Activated CD4-positive, alpha-beta T cell treated with anti-CD3 and anti-CD28 coated beads, Interleukin-10, Interleukin-2, amounts not matched to agents 100 ng/mL and 50 ng/mL, durations not matched to agents 16 hours and 8 hours (primary cell): ENCODE measurements around the gene COPE.
"Not testable (repeated sequence)": the region's sequence is repeated elsewhere in the genome, so short reads cannot be mapped to it uniquely, and the experiment has no call there.

Experiments used
- DNase-seq: peaks from one replicate; pipeline ENCODE4 v3.0.0-alpha.2; 2020

Gene COPE

GRCh38 chr19:18919086-18919899 is at the start of gene COPE, which contains the start of gene DDX49:
TSS of gene COPE (minus strand) at chr19:18919387. CDS start at chr19:18919348, 39 bp downstream.
TSS of gene DDX49 (plus strand) at chr19:18919715. CDS start at chr19:18919742, 27 bp downstream.
- DNase-seq = peak; percentile 99

GRCh38 chr19:18967358-18968146 is 48.4 kb upstream of the COPE start:
- DNase-seq = no peak

GRCh38 chr19:18966307-18966706 is 47.1 kb upstream of the COPE start:
- no peak for DNase-seq

- DNase-seq = no peak
These were observed 44.9 kb upstream of the COPE start for GRCh38 chr19:18964121-18964520.

DNA sequence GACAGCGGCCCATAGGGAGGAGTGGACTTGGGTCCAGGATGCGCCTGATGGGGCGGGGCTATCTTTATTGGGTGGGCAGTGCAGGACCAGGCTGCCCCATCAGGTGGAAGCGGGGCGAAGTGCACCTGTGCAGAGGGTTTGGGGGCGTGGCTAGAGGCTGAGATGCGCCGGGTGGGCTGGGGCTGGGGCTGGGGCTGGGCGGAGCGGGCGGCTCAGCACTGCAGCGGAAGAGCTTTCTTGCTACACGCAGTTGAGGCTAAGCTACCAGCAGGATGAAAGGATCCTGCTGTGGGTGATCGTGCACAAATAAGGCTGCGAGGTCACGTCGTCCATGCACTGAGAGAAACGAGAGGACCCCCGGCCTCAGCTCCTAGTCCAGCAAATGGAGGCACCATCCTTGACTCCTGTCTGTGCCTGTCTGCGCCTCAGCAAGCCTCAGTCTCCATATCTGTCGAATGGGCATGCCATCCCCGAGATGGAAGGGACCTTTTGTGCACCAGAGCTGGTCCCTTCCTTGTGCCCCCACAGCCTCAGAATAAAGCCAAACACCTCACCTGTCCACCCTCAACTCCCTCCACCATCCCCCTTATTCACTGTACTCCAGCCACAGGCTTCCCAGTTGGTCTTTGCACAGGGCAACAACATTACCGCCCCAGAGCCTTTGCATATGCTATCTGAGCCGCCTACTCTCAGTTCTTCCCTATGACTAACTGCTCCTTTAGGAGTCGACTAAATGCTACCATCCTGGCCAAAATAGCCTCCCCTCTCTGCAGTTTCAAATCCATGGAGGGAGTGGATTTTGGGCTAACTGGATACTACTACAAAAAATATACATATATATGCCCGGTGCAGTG is 42.8 kb upstream of the COPE start:
- DNase-seq = no peak

GRCh38 chr19:18960370-18960769 is 41.2 kb upstream of the COPE start:
- no peak for DNase-seq

DNA sequence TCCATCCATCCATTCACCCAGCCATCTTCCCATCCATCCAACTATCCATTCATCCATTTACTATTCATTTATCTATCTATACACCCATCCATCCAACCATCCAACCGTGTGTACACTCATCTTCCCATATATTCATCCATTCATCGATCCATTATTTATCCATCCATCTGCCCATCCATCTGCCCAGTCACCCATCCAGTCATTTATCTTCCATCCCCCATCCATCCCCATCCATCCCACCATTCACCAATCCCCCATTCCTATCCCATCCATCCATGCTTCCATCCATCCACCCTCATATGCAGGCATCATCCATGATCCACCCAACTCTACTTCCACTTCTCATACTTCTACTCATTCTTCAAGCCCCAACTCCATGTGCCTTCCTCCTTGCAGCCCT is 35.9 kb upstream of the COPE start:
- no peak for DNase-seq

DNA sequence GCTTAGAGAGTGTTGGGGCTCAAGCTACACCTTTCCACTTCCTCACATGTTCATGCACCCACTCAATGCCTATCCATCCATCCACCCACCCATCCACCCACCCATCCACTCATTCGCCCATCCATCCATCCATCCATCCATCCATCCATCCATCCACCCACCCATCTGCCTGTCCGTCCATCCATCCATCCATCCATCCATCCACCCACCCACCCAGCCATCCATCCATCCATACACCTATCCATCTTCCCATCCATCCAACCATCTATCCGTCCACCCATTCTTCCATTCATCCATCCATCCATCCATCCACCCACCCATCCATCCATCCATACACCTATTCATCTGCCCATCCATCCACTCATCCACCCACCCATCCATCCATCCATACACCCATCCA is 34.9 kb upstream of the COPE start:
- no peak for DNase-seq

GRCh38 chr19:18952364-18953003 is 33.3 kb upstream of the COPE start:
- DNase-seq = not testable (repeated sequence)

- DNase-seq = no peak
These were observed 32.6 kb upstream of the COPE start for GRCh38 chr19:18951721-18952281.

DNA sequence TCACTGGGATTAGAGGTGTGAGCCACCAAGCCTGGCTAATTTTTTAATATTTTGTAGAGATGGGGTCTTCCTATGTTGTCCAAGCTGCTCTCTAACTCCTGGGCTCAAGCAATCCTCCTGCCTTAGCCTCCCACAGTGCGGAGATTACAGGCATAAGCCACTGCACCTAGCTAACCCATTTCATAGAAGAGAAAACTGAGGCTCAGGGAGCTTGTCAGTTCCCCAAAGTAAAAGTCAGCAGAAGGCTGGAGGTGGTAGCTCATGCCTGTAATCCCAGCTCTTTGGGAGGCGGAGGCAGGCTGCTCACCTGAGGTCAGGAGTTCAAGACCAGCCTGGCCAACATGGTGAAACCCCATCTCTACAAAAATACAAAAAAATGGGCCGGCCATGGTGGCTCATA is 30.7 kb upstream of the COPE start:
- DNase-seq = no peak

DNA sequence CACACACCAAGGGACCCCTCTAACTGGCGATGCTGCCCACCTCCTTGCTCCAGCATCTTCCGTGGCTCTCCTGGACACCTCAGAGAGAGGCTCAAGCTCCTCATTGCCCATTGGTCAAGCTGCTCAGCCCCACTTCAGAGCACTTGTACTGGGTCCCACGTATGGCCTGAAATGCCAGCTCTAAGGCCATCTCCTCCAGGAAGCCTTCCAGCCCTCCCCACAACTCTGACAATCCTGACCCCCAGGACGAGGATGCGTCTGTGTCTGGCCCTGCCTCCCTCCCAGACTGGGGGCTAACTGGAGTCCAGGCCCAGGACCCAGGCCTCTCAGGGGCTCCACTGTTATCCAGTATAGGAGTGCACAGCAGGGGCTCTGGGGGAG is 29.8 kb upstream of the COPE start:
- no peak for DNase-seq

GRCh38 chr19:18948075-18948975 is 29.1 kb upstream of the COPE start:
- DNase-seq = no peak

DNA sequence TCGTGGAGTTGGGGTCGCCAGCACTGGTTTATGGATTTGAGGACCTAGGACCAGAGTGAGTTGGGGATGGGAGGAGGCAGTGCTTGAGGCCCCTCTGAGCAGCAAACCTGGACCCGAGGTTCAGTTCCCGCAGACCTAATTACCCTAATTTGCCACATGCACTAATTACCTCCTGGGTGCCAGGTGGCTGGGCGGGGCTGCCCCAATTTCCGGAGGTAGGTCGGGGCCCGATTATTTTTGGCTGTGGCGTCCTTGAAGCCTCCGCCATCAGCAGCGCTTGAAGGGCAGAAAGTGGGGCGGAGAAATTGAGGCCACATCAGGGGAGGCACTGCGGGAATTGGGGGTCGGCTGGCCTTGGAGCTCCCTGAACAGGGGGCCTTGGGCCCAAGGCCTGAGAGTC is 27.7 kb upstream of the COPE start:
- no peak for DNase-seq

- DNase-seq = no peak
These were observed 27.1 kb upstream of the COPE start for GRCh38 chr19:18946335-18946734.

GRCh38 chr19:18945297-18945696 is 26.1 kb upstream of the COPE start:
- no peak for DNase-seq

DNA sequence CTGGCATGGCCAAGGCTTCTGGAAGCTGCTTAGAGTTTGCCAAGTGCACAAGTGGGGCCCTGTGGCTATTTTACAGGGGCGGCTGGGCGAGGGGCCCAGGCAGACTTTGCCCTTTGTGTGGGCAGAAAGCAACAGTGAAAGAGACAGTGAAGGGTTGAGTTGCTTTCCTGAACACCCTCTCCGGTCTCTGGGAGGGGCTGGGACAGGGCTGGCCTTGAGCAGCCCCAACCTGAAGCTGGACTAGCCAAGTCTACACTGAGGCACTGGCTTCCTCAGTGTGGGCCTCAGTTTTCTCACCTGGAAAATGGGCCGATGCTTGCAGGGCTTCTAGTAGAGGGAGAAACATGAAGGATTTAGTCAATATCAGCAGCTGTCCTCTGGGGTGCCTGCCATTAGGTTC is 24.3 kb upstream of the COPE start:
- DNase-seq = no peak

DNA sequence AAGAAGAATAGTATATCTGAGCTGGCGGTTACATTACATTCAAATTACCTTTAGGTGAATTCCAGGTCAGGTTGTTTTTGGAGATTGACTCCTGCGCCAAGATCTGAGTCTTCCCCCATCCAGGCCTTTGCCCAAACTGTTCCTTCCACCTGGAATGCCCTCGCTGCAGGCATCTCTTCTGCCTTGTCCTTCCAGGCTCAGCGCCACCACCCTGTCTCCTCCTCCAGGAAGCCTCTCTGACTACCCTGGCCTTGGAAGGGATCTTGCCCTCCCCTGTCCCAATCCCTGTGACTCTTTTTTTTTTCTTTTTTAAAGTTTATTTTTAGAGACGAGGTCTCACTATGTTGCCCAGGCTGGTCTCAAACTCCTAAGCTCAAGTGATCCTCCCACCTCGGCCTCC is 23.5 kb upstream of the COPE start:
- no peak for DNase-seq

DNA sequence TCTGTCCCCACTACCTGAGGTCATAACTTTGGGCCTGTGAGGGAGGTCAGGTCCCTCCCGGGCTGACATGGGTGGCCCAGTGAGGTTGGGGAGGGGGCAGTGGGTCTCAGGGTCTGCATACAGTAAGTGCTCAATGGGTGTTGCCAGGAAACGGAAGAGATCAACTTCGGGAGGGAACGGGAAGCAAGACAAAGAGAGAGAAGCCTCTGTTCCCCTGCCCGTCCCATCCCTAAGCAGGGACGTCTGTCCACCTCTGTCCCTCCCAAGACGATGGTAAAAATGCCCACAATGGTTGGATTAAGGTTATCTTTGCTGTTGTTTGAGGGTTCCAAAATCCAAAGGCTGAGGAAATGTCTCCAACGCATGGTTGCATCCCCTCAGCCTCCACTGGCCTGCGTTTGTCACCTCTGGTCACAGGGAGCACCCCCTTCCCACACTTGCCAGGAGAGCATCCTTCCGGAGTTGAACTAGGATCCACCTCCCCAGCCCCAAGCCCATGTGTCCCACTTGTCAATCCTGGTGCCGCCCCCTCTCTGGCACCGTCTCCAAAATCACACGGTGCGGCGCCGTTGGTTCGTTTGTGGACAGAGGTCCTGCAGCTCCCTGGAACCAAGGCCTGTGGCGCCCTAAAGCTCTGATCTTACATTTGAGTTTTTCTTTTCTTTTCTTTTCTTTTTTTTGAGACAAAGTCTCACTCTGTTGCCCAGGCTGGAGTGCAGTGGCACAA is 22.6 kb upstream of the COPE start:
- no peak for DNase-seq
